Measurements from ENCODE around the gene FSTL4. TPM values are rescaled to one million over a fixed set of nuclear protein-coding genes. Genes with fewer than 3 reads are reported as not detected.
"Not testable (repeated sequence)": the region's sequence is repeated elsewhere in the genome, so short reads cannot be mapped to it uniquely, and the experiment has no call there.

Gene FSTL4
- polyA plus RNA-seq, 1 donor from 2014 or later: not detected

DNA sequence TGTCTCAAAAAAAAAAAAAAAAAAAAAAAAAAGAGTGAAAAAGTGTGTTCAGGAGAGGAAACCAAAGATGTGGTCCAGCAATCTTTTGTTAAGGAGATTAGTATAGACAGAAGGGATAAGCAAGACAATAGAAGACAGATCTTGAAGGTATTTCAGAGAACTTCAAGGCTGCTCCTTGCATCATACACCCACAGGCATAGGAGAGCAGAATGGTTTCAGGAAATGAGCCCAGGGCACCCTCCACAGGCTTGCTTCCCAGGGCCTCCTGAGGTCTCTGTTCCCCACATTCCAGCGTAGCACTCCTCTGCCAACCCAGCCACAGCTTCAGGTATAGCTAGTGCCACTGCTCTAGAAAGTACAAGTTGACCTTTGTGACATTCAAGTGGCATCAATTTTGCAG, 65.8 kb downstream of the FSTL4 start:
- Mint-ChIP-seq H3K27ac (no peak overlapping the region), H3K36me3 (peaks cover 2% of the 10 kb centered on the region), H3K9me3 (peaks cover 0 to 3% (median 3%) of the 10 kb centered on the region in 3 donors), H3K27me3 (peaks cover 32% of the 10 kb centered on the region), H3K4me1 (no peaks in the 10 kb centered on the region), H3K4me3 (peak overlapping the region in 1 of 4 donors; percentile 25)

DNA sequence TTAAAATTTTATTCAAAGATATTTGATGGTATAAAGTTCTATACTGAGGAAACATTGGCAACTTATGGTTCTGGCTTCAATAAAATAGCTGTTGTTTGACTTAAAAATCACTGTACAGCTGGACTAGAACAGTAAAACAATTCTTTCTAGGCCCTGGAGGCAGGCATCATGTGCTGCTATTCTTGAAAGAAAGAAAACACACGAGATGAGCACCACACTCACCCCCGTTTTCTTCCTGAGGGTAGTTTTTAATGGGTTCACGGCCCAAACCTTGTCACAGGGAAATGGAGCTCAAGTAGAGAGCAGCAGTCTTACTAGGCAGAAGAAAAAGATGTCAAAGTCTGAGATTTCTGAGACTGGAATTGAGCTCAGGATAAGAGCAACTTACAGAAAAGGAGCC, 68.0 kb downstream of the FSTL4 start:
- Mint-ChIP-seq H3K4me1 (no peaks in the 10 kb centered on the region), H3K4me3 (no peak overlapping the region), H3K27ac (no peak overlapping the region), H3K36me3 (peaks cover 2% of the 10 kb centered on the region), H3K9me3 (peaks cover 0 to 3% (median 3%) of the 10 kb centered on the region in 3 donors), H3K27me3 (peaks cover 39% of the 10 kb centered on the region)

DNA sequence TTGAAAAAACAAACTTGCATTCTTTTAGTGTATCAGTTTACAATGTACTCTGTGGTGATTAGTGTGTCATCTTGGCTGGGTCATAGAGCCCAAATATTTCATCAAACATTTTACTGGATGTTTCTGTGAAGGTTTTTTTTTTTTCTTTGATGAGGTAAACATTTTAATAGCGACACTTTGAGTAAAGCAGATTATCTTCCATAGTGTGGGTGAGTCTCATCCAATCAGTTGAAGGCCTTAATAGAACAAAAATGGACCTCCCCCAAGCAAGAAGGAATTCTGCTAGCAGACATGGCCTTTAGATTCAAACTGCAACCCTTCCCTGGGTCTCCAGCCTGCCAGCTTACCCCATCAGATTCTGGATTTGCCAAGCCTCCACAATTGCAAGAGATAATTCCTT, 72.5 kb downstream of the FSTL4 start:
- Mint-ChIP-seq H3K36me3 (no peaks in the 10 kb centered on the region), H3K4me1 (no peaks in the 10 kb centered on the region), H3K4me3 (no peak overlapping the region), H3K27me3 (peaks cover 26% of the 10 kb centered on the region), H3K9me3 (peaks cover 0 to 3% (median 0%) of the 10 kb centered on the region in 3 donors), H3K27ac (no peak overlapping the region)

DNA sequence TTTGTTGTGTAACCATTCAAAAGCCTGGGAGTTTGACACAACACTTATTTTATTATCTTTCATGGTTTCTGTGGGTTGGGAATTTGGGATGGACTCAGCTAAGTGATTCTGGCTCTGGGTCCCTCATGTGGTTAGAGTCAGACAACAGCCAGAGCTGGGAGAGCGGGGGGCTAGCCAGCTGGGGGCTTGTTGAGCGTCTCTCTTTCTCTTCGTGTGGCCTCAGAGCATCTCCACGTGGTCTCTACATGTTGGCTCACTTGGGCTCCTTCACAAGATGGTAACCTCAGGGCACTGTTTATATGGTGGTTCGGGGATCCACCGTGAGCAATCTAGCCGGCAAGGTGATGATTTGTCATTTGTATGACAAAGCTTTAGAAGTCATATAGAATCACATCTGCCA, 73.6 kb downstream of the FSTL4 start:
- H3K4me3 Mint-ChIP-seq: no peak overlapping the region
- no peaks in the 10 kb centered on the region for H3K36me3 Mint-ChIP-seq
- peaks cover 0 to 3% (median 0%) of the 10 kb centered on the region in 3 donors for H3K9me3 Mint-ChIP-seq
- H3K27ac Mint-ChIP-seq: no peak overlapping the region
- H3K4me1 Mint-ChIP-seq: no peaks in the 10 kb centered on the region
- peaks cover 23% of the 10 kb centered on the region for H3K27me3 Mint-ChIP-seq

DNA sequence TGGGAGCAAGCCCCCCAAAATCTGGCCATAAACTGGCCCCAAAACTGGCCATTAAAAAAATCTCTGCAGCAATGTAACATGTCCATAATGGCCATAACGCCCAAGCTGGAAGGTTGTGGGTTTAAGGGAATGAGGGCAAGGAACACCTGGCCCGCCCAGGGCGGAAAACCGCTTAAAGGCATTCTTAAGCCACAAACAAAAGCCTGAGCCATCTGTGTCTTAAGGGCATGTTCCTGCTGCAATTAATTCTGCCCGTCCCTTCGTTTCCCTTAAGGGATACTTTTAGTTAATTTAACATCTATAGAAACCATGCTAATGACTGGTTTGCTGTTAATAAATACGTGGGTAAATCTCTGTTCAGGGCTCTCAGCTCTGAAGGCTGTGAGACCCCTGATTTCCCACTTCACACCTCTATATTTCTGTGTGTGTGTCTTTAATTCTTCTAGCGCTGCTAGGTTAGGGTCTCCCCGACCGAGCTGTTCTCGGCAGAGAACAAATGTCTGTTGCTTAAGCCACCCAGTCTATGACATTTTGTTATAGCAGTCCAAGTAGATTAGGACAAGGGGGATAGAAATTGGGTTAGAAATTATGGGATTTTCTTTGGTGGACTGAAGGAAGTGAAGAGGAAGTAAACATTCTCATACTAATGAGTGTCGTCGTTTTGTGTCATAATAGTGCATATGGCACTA, 77.0 kb downstream of the FSTL4 start:
- H3K27me3 Mint-ChIP-seq: peaks cover 15% of the 10 kb centered on the region
- not testable (repeated sequence) for H3K27ac Mint-ChIP-seq, H3K4me3 Mint-ChIP-seq, H3K9me3 Mint-ChIP-seq, H3K4me1 Mint-ChIP-seq, H3K36me3 Mint-ChIP-seq

DNA sequence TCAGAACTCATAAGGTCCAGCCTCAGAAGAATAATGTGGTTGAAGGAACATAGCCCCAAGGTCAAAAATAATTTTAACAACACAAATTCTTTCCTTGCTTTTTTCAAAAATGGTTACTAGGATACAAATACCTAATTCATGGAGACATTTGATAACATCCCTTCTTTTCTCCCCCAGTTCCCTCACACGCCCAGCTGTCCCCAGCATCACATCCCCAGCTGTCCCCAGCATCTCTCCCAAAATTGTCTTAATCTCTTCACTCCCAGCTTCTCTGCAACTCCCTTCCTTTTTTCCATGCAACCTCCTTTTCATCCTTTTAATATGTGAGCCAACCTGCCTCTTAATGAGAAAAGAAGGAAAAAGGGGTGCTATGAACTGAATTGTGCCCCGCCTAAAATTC, 77.8 kb downstream of the FSTL4 start:
- Mint-ChIP-seq H3K4me3 (no peak overlapping the region), H3K36me3 (no peaks in the 10 kb centered on the region), H3K27me3 (peaks cover 12% of the 10 kb centered on the region), H3K27ac (no peak overlapping the region), H3K4me1 (no peaks in the 10 kb centered on the region), H3K9me3 (no peaks in the 10 kb centered on the region)

DNA sequence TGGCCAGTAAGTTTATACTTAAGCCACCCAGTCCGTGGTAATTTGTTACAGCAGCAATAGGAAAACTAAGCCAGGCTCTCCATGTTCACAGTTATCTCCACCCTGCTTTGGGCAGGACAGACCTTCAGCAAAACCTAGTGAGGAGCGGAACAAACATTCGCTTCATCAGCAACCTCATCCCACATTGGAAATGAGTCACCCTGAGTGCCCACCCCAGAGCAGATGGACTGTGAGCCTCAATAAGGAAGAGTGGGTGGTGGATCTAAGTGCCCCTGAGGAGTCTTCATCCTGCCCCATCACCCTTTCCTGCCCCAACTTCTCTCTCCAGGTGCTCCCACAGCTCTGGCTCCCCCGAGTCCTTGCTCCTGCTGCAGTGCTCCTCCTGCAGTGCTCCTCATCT, 78.8 kb downstream of the FSTL4 start:
- Mint-ChIP-seq H3K27me3 (peaks cover 8% of the 10 kb centered on the region), H3K4me3 (no peak overlapping the region), H3K4me1 (no peaks in the 10 kb centered on the region), H3K9me3 (no peaks in the 10 kb centered on the region), H3K36me3 (no peaks in the 10 kb centered on the region), H3K27ac (no peak overlapping the region)

DNA sequence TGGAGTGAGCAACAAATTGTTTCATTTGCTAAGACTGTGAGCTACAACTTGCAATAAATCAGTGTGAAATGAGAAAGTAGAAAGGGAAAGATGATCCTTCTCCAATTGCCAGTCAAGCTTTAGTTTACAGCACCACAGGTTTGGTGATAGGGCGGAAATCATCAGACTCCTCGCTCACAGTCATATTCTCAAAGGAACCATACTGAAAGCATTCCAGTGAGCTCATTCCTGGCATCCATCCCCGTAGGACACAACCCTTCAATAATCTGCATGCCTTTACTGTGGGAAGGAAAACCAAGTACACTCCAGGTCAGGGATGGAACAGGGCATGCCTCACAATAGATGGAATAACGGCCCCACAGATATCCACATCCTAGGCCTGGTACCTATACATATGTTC, 80.7 kb downstream of the FSTL4 start:
- H3K27ac Mint-ChIP-seq: no peak overlapping the region
- no peaks in the 10 kb centered on the region for H3K4me1 Mint-ChIP-seq
- H3K4me3 Mint-ChIP-seq: no peak overlapping the region
- H3K36me3 Mint-ChIP-seq: no peaks in the 10 kb centered on the region
- H3K27me3 Mint-ChIP-seq: peaks cover 2% of the 10 kb centered on the region
- no peaks in the 10 kb centered on the region for H3K9me3 Mint-ChIP-seq

DNA sequence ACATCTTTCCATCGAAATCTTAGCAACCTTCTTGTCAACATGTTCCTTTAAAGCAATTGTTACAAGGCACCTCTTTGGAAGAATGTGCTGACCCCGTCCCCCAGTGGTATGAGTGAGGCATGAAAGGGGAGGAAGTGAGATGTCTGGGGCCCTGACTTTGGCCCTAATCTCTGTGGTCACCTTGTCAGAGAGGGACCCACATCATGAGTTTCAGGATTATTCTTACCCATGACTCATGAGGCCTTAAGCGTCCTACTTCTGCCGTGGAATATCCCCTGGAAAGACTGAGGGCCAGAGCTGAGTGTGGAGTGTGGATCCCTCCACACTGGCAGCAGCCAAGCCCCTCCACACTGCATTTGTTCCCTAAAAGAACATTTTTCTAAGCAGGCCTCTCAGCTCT, 81.2 kb downstream of the FSTL4 start:
- Mint-ChIP-seq H3K36me3 (no peaks in the 10 kb centered on the region), H3K9me3 (no peaks in the 10 kb centered on the region), H3K4me1 (no peaks in the 10 kb centered on the region), H3K27me3 (peaks cover 4% of the 10 kb centered on the region), H3K4me3 (no peak overlapping the region), H3K27ac (no peak overlapping the region)

DNA sequence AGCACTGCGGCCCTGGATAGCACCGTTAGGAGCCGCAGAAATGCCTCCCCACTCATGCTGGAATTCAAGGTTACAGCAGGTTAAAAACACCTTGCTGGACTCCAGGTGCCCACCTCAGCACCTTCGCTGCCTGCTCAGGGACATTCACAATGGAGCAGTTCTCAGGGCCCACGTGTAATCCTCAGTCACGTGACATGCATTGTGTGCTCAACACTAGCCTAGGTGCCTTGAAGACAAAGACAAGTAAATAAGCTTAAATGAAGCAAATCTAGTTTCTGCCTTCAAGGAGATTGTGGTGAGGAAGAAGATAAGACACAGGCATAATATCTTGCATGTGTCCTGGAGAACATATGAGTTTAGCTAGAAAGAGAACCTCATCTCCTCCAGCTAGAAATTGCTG, 82.1 kb downstream of the FSTL4 start:
- H3K4me1 Mint-ChIP-seq: no peaks in the 10 kb centered on the region
- H3K9me3 Mint-ChIP-seq: peaks cover 0 to 2% (median 0%) of the 10 kb centered on the region in 3 donors
- H3K27me3 Mint-ChIP-seq: peaks cover 2% of the 10 kb centered on the region
- H3K27ac Mint-ChIP-seq: no peak overlapping the region
- no peaks in the 10 kb centered on the region for H3K36me3 Mint-ChIP-seq
- no peak overlapping the region for H3K4me3 Mint-ChIP-seq

DNA sequence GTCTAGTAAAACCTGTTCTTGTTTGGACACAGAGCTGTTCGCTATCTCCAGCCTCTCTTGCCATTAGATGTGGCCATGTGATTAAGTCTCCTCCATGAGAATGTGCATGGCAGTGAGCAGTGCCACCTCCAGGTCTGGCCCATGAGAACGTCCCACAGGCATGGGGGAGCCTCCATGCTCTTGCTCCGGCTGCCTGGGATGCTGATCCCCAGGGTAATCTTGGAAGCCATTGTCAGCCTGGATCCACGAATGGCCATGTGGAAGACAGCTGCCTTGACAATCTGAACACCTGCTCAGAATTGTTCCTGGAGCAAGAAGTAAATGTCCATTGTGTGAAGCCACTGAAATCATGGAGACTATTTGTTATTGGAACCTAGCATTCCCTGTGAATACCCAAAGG, 83.5 kb downstream of the FSTL4 start:
- Mint-ChIP-seq H3K36me3 (no peaks in the 10 kb centered on the region), H3K9me3 (peaks cover 0 to 2% (median 0%) of the 10 kb centered on the region in 3 donors), H3K27ac (no peak overlapping the region), H3K4me3 (no peak overlapping the region), H3K27me3 (peaks cover 2% of the 10 kb centered on the region), H3K4me1 (no peaks in the 10 kb centered on the region)

DNA sequence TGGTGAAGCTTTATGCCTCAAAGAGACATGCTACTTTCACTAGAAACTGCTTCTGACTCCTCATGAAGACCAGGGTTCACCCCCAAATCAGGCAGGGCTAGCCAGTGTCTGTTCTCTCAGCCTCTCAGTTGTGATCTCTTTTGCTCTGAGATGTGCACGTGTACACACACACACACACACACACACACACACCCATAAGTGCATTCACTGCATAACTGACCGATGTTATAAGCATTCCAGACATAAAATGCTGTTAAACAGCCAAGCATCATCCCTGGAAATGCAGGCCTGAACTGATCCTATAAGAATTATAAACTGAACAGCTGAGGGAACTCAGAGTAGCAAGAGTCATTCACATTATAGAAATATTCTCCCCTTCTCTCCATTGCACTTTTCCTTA, 85.0 kb downstream of the FSTL4 start:
- no peaks in the 10 kb centered on the region for H3K4me1 Mint-ChIP-seq
- H3K27me3 Mint-ChIP-seq: peaks cover 2% of the 10 kb centered on the region
- H3K9me3 Mint-ChIP-seq: peaks cover 0 to 2% (median 0%) of the 10 kb centered on the region in 3 donors
- H3K4me3 Mint-ChIP-seq: no peak overlapping the region
- no peaks in the 10 kb centered on the region for H3K36me3 Mint-ChIP-seq
- no peak overlapping the region for H3K27ac Mint-ChIP-seq

DNA sequence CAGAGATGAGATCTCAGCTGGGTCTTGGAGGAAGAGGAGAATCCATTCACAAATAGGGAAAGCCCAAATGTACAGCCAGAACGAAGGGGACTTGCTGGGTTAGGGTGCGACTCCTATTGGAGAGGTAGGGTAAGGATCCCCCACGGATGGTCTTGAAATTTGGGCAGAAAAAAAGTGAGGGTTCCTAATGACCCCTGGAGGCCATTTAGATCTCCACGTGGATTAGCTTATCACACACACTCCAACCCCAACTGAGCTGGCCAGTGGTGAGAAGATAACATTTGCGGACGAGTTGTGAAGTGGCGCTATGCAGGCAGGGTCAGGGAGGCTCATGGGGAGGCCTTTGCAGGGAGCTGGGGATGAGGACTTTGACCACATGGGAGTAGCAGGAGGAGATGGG, 86.0 kb downstream of the FSTL4 start:
- Mint-ChIP-seq H3K9me3 (peaks cover 0 to 2% (median 0%) of the 10 kb centered on the region in 3 donors), H3K4me1 (no peaks in the 10 kb centered on the region), H3K27ac (no peak overlapping the region), H3K36me3 (no peaks in the 10 kb centered on the region), H3K4me3 (no peak overlapping the region), H3K27me3 (peaks cover 2% of the 10 kb centered on the region)

DNA sequence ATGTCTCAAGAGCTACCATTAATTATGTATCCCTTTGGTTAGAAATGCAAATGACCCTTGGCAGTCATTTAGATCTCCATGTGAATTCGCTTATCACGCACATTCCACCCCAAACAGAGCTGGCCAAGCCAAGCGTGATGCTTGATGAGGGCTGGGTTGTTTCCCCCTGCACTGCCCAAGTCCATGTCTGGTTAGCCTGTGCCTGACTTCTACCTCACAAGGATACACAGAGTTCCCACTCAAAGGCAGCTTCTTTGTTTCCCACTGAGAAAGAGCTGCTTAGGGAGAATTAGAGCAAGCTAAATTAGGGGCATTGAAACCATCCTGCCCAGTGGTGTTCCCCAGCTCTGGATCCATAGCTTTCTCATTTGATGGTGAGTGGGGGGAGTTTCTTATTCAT, 87.2 kb downstream of the FSTL4 start:
- Mint-ChIP-seq H3K27me3 (peaks cover 2% of the 10 kb centered on the region), H3K9me3 (peaks cover 0 to 2% (median 0%) of the 10 kb centered on the region in 3 donors), H3K27ac (no peak overlapping the region), H3K36me3 (no peaks in the 10 kb centered on the region), H3K4me3 (no peak overlapping the region), H3K4me1 (no peaks in the 10 kb centered on the region)

DNA sequence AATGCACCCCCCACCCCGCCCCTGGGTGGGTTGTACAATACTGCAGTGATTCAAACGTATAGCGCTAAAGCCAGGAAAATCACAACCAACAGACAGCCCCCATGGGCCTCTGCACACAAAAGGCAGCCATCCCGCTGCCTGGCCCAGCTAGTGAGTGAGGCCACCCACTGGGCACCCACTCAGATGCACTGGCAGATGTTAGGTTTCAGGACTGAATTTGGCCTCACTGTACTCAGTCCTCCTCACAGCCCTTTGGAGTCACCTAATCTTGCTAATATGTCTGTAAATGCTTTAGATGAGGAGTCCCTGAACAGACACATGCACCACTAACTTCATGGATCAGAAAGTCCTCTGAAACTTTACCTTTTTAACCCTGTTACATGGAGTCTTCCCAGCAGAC, 87.7 kb downstream of the FSTL4 start:
- Mint-ChIP-seq H3K27ac (no peak overlapping the region), H3K36me3 (no peaks in the 10 kb centered on the region), H3K4me1 (no peaks in the 10 kb centered on the region), H3K27me3 (peaks cover 4% of the 10 kb centered on the region), H3K9me3 (peaks cover 0 to 2% (median 0%) of the 10 kb centered on the region in 3 donors), H3K4me3 (no peak overlapping the region)

DNA sequence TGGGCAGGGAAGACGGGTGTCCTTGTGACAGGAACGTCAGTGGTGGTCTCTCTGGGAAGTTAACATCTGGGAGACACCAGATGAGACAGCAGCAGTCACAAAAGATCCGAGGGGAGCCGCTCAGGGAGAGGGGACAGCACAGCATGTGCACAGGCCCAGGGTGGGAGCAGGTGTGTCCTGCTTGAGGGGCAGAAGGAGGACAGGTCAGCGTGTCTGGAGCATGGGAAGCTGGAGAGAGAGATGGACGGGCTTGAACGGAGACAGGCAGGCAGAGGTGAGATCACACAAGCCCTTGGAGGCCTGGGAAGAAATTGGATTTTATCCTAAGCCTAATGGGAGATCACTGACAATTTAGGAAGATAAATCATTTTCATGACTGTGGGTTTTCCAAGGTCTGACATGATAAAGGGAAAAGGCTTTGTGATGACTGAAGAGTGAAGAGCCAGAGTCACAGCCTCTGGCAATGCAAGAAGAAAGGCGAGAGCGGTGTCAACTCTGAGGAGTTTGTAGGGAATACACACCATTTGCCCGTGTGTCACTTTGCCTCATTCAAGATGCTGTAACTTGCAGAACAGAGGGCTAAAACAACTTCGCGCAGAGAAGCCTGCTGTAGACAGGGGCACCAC, 88.3 kb downstream of the FSTL4 start:
- peaks cover 0 to 2% (median 0%) of the 10 kb centered on the region in 3 donors for H3K9me3 Mint-ChIP-seq
- H3K27me3 Mint-ChIP-seq: peaks cover 5% of the 10 kb centered on the region
- H3K36me3 Mint-ChIP-seq: no peaks in the 10 kb centered on the region
- H3K4me3 Mint-ChIP-seq: no peak overlapping the region
- H3K27ac Mint-ChIP-seq: no peak overlapping the region
- no peaks in the 10 kb centered on the region for H3K4me1 Mint-ChIP-seq
